RWPE1 (cell line): ENCODE results near the gene TRIM24.
"Not testable (repeated sequence)": the region's sequence is repeated elsewhere in the genome, so short reads cannot be mapped to it uniquely, and the experiment has no call there.

Source experiments
- CTCF ChIA-PET: fragments of 350-600 bp; sonication (Branson Sonifier 250); formaldehyde crosslinking; extraction: SDS; loops from one replicate; lab custom pipeline; 2021; lab: Yijun Ruan, JAX
- POLR2A ChIA-PET: fragments of 400-600 bp; formaldehyde crosslinking; extraction: SDS; loops from one replicate; lab custom pipeline; 2020; ENCODE audit warnings: antibody characterized with exemption; ENCODE audit not compliant: low non-redundant PET; lab: Yijun Ruan, JAX
- DNase-seq: peaks from one replicate; pipeline ENCODE4 v3.0.0; 2012; ENCODE audit warnings: low spot score
- H3K27ac ChIP-seq: fragments of 450-650 bp; 2 replicates; pipeline ENCODE4 v1.5.1; 2017
- CTCF ChIP-seq: fragments of 450-650 bp; conservative IDR thresholded peaks from 2 replicates; pipeline ENCODE4 v1.5.1; 2017; ENCODE audit warnings: low read depth, mild to moderate bottlenecking

TRIM24 gene

GRCh38 chr7:138519061-138519798, 59.2 kb downstream of the TRIM24 start:
- CTCF ChIA-PET, result interaction anchor here (0.6 kb wide), 1 partner anchor 618 kb away, joined by 3 read pairs; no protein-coding TSS in a partner anchor
- no peak for TF ChIP-seq CTCF
- POLR2A ChIA-PET, result no interaction called here
- H3K27ac ChIP-seq, result no peak overlapping the region
- DNase-seq, result no peak

DNA sequence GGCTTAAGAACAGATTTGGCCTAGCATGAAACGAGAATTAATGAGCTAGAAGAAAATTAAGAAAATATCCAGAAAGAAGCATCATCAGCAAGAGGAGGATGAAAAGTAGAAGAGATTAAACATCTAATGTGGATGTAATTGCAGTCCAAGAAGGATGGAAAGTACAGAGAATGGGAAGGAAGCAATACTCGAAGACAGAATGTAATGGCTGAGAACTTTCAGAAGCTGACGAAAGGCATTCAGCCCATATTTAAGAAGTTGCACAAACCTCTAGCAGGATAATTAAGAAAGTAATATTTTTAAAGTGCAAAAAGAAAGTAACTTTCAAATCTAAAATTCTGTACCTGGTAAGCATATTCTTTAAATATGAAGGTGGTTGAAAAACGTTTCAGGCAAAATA, 60.7 kb downstream of the TRIM24 start:
- H3K27ac ChIP-seq, result no peak overlapping the region
- POLR2A ChIA-PET, result no interaction called here
- CTCF ChIA-PET, result no interaction called here

GRCh38 chr7:138521837-138522461, 61.9 kb downstream of the TRIM24 start:
- H3K27ac ChIP-seq, result no peak overlapping the region
- CTCF ChIA-PET, result no interaction called here
- no peak for TF ChIP-seq CTCF
- POLR2A ChIA-PET, result no interaction called here
- no peak for DNase-seq

More for the DNA sequence above, 60.7 kb downstream of the TRIM24 start:
- no peak for TF ChIP-seq CTCF
- DNase-seq, result no peak

DNA sequence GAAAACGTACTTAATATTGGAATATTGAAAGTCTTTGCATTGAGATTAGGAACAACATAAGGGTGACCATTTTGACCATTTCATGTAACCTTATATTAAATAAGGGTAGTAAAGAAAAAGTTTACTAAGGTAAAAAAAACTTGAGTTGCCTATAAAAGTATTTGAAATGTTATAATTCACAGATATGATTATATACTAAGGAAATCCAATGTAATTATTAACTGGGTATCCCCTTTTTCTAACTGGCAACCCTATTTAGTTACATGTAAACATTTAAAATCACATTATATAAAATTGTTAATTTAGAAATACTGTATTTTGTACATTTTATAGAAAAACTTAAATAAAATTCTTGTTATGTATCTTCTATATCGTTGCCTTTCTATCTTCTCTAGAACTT, 64.2 kb downstream of the TRIM24 start:
- DNase-seq, result no peak
- no peak overlapping the region for H3K27ac ChIP-seq
- TF ChIP-seq CTCF, result no peak
- POLR2A ChIA-PET, result no interaction called here
- CTCF ChIA-PET, result no interaction called here

DNA sequence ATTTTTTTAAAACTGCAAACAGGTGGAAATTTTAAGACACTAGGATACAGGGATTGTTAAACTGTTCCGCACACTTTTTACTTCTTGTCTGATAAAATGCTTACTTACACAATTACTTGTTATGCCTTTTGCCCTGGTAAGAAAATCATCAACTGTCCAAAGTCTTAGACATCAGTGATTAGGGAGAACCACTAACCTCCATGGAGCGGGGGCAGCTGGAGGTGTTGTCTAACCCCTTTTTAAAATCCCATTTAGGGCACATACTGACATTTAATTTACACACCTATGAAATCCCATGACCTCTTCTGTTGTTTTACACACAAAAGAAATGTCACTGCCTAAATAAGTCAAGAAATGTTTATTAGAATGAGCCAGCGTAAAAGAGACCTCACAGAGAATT, 65.7 kb downstream of the TRIM24 start:
- no peak overlapping the region for H3K27ac ChIP-seq
- ChIA-PET CTCF (no interaction called here), POLR2A (interaction anchor here (0.5 kb wide), 1 partner anchor 436 kb away, joined by 4 read pairs; no protein-coding TSS in a partner anchor)
- no peak for DNase-seq
- no peak for TF ChIP-seq CTCF

DNA sequence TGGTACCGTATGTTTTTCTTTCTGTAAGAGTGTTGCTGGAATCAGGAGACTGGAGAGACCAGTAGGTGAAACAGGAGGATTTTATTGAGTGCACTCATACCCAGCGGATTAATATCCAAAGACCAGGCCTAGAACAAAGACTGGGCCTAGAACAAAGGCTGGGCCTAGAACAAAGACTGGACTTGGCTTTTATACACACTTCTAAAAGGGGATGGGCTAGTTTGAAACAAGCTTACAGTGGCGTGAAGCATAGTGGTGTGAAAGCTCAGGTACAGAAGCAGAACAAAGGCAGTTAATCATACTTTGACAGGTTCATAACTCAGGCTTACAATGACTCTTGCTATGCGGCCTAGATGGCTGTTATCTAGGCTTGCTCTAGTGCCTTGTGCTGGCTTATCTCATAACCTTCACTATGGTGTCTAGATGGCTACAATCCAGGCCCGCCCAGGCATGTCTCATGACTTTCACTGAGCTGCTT, 67.7 kb downstream of the TRIM24 start:
- DNase-seq, result no peak
- no peak overlapping the region for H3K27ac ChIP-seq
- TF ChIP-seq CTCF, result no peak
- ChIA-PET POLR2A (no interaction called here), CTCF (no interaction called here)

- POLR2A ChIA-PET, DNase-seq, H3K27ac ChIP-seq: not testable (repeated sequence)
- CTCF ChIA-PET, result interaction anchor here (0.8 kb wide), 1 partner anchor 90 kb away, joined by 7 read pairs; no protein-coding TSS in a partner anchor
Measured at GRCh38 chr7:138536833-138537232, 76.8 kb downstream of the TRIM24 start.
